Activated T-cell treated with anti-CD3 and anti-CD28 coated beads for 48 hours (primary cell): ENCODE measurements around the gene KIF12.
"Not testable (repeated sequence)": the region's sequence is repeated elsewhere in the genome, so short reads cannot be mapped to it uniquely, and the experiment has no call there.

Experiments
- DNase-seq: peaks from one replicate; pipeline ENCODE4 v3.0.0-alpha.2; 2020; ENCODE audit warnings: low read depth

The KIF12 gene

DNA sequence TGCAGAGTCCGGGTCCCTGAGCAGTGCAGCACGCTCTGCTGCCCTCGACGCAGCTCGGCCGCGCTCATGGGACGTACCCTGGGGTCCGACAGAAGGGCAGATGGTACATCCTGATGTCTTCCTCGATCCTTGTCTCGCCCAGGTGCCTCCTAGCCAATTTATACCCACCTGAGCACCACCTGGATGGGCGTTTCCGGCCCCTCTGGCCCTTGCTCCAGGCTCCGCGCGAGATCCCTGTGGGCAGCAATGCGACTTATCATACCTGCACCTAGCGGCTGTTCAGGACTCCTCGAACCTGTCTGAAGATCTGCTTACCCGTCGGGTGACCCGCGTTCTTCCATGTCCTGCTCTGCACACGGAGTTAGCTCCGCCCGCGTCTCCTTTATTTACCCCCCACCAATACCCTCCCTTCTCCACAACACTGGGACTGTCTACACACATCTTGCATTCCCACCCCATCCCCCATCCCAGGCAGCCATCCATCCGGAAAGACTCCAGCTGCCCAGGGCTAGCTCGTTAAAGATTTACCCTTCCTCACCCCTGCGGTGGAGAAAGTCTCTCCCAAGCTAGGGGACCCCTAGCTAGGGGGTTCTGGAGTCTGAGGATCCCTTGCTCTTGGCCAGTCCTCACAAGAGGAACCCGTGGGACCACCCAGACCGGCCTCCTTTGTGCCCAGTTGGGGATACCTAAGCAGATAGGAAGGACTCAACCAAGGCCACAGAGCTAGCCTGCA, at the start of gene KIF12:
Gene KIF12 (minus strand): TSS at position 357 of the 733 bp plus-strand sequence. CDS start 16 bp downstream, at position 341.
- no peak for DNase-seq

DNA sequence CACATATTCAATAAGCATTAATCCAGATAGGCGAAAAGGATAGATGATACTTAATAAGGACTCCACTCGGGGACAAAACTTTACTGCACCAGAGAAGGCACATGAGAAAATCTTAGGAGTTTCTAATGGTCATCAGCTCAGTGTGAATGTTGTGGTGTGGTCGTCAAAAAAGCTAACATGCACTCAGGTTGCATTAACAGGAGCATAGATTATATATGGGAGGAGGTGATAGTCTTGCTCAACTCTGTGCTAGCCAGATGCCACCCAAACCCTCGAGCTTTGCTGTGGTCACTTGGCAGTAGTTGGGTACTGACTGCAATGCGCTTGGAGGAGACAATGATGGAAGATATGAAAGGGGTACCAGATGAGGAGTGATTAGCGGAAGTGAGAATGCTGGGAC, 47.6 kb upstream of the KIF12 start:
- DNase-seq: no peak

DNA sequence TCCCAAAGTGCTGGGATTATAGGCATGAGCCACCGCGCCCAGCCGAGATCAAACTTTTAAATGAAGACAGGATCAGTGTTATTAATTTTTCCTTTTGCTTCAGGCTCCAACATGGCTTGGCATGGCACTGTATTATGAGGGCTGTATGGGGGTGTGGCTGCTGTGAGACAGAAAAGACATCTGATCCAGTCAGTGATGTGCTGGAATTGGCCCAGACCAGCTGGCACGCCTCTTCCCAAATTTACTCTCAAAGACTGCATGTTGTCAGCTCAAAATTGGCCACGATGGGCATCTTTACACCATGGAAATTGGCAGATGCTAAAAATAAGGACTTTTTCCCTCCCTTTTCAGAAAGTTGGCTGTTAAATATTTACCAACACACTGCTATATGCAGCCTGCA, 44.1 kb upstream of the KIF12 start:
- DNase-seq: no peak

DNA sequence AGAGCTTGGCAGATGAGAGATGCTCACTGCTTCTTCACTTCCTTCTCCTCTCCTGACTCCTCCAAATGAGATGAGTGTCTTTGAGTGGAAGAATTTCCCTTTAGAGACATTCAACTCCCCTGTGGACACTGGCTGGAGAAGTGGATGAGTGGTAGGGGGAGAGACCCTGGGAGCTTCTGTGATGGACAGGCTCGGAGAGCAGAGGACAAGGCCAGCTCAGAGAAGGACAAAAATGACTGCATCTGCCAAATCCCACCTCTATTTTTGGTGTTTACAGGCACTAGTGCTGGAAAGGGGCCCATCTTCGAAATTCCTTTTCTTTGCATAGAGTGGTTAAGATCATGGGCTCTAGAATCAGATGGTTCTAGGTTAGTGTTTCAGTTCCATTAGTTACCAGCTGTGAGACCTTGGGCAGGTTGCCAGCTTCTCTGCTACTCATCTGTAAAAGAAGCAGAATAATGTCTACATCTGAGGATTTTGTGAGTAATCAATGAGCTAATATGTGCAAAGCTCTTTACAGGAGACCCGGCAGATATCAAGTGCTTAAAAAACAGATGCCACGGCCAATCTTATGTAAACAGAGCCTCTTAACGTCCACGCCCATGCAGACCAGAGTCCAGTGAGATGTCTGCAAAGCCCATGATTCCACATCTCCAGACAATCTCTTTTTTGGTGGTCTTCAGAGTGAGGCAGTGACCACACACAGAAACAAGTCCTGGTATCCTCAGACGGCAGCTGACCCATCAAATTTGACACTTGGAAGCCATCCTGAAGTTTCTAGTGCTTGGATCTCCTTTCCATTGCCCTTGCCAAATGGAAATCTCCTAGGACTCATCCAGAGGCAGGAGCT, 42.7 kb upstream of the KIF12 start:
- no peak for DNase-seq

DNA sequence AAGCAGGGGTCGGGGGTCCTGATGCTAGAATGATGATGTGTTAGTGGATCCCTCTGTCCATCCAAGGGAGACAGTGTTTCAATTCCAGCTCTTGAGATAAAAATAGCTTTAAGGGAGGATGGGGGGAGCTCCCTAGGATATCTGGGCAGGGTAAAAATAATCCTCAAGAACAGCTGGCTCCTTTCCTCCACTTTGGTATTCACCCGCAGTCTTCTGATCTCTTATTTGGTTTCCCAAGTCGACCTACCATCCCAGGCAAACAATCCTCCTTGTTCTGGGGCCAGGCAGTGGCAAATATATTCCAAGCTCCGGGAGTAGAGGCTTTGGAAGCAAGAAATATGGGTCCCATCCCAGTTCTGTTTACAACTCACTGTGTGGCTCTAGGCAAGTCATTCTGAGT, 41.8 kb upstream of the KIF12 start:
- no peak for DNase-seq

DNA sequence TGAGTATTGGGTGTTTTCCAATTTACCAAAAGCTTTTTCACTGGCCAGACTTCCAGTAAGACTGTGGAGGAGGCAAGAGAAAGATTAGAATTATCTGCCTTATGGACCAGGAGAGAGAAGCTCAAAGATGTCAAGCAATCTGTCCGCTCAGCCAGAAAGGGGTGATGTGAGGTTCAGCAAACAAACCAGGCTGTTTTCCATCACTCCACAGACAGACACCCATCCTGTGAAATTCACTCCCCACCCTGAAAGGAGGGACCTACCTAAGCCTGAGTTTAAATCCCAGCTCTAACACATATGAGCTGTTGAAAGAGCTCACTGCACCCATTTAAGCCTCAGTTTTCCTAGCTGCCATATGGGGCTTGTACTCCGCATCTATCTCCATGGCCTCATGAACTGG, 41.3 kb upstream of the KIF12 start:
- DNase-seq: no peak

DNA sequence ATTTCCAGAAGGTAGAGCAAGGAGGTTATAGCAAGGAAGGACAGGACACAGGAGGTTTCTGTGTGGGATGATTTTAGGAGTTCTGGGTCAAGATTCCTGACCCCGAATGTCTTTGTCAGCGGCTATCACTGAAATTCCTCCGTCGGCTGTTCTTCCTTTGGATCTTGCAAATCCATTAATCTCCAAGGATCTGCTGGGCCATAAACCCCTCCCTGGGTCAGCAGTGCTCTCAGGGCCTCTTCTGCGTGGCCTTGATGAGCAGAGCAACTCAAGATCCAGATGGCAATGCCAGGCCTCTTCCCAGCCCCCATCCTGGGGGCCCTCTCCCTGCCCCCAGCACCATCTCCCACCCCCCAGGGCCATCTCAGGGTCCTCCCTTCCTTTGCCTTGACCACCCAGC, 40.0 kb upstream of the KIF12 start:
- DNase-seq: no peak

DNA sequence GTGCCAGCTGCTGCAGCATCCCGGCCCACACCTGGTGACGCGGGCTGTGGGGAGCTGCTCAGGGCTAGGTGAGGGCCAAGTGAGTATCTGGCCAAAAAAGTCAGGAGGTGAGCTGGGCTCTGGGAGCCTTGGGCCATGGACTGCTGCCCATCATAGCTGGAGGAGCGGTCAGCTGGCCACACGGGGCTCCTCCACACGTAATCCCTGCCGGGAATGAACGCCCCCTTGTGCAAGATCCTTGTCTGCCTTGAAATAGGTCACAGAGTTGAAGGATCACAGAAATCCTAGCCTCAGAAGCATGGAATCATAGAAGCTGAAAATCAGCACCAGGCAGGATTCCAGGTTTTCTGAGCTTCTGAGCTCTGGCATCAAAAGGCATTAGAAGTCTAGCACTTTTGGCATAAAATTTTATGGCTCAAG, 39.5 kb upstream of the KIF12 start:
- no peak for DNase-seq

DNA sequence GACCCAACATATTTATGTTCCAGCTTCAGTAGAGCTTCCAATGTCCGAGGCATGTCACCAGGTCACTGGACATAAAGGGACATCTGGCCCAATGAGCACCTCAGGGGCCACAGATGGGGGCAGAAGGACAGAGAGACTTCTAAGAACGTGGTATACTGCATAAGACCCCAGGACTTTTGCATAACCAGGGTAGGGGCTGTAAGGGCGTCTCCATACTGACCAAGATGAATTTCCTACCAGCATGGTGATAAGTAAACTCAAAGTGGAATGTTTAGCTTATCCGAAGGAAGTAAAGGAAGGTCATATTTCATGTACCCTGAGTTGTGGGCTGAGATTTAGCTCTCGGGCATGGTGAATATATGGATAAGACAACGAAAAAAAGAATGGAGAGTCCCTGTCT, 38.7 kb upstream of the KIF12 start:
- no peak for DNase-seq

DNA sequence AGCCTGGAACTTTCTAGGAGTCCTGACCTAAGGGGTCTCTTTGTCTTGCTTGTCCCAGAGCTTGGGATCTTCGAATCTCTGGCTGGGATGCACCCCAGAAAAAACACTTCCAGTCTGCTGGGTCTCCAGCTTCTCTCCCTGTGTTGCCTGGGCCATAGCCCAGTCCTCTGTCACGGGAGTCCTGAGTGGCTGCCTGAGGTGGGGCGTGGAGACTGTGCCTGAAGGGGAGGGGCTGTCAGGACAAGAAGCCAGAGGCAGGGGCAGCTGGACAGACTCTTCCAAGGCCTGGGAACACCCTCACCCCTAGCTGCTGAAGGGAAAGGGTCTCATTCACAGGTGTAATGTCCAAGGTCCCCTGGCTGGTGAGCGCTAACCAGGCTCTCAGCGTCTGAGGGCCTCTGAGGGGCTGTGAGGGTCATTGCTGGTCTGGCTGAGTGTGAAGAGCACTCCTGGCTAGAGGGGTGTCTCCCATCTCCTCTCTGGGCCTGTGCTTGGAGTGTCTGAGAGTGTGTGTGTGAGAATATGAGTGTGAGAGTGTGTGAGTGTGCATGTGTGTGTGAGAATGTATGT, 35.8 kb upstream of the KIF12 start:
- no peak for DNase-seq

DNA sequence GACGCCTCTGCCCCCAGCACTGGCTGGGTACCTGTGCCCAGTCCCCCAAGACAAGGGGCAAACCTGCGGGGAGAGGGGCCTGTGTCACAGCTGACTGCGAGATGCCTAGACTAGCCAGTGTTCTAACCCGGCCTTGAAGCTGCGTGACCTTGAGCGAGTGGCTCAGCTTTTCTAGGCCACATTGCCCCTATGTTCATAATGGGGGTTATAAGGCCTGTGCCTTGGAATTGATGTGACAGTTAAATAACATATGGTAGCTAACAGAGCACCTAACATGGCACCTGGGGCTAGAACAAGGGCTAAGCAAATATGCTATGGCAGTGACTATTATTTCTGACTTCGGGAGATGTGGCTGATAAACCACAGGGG, 33.4 kb upstream of the KIF12 start:
- no peak for DNase-seq

DNA sequence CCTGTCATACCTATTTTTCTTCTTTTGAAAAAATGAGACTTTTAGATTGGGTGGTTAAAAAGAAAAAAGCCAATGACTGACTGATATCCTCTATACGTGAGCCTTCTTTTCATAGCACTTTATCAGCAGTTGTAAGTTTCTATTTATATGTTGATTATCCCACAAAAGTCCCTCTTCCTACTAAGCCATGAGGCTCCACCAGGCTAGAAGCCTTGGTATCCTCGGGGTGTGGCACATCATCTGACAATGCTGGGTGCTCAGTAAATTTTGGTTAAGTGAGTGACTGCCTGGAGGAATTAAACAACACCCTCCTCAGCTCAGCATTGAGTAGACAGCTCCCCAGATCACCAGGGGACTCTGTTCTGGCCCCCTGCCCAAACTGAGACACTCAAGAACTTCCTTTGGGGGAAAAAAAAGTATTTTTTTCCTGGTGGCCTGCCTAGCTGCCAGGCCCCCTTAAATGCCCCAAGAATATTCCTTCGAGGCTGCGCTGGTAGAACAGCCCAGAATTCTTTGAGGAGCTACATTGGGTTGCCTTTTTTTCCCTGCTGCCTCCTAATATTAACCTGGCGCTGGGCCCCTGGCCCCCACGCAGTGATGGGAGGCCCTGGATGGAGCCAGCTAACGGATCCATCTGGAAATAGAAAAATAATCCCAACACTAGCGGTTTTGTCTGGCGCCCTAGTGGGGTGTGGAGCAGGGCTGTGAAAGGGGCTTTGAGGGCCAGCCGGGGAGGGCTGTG, 32.9 kb upstream of the KIF12 start:
- DNase-seq: no peak

DNA sequence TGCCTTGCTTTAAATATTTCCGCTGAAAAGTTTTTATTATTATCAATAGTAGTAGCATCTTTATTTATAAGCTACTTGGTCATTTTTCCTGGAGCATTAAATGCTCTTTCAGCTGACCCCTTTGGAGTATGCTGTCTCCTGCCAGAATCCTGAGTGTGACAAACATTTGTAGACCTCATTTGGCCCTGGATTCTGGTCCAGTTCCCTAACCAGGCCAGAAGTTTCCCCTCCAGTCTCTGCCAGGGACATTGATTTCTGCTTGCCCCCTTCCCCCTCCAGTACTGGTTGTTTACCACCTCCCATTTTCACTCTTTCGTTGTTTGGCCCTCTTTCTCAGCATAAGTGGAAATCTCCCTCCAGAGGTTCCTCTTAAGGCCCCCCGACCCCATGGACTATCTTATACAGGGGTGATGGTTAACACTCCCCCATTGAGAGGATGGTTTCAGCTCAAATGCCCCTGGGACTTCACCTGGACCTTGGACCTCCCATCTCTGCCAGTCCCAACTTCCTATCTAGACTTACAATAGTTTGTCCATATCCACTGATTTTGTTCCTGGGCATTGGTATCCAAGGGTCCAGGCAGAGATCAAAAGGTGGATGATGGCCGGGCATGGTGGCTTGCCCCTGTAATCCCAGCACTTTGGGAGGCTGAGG, 31.7 kb upstream of the KIF12 start:
- DNase-seq: no peak

DNA sequence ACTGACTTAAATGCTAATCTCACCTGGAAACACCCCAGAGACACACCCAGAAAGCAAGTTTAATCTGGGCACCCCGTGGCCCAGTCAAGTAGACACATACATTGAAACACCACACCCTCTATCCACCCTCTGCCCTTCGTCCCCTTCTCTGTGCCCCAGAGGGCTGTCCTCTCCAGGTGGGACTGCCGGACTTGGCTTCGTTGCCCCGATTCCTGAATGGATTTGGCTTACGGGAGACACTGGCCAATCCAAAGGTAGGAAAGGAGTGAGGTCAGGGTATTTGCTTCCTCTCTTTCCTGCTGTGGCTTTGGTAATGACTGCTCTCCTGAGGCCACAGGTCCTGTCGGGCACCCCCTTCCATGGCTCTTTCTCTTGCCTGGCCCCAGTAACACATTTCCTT, 31.0 kb upstream of the KIF12 start:
- DNase-seq: no peak

DNA sequence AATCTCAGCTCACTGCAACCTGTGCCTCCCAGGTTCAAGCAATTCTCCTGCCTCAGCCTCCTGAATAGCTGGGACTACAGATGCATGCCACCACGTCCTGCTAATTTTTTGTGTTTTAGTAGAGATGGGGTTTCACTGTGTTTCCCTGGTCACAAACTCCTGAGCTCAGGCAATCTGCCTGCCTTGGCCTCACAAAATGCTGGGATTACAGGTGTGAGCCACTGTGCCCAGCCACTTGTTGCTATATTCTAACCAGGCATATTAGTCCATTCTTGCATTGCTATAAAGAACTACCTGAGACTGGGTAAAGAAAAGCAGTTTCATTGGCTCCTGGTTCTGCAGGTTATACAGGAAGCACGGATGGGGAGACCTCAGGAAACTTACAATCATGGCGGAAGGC, 29.7 kb upstream of the KIF12 start:
- not testable (repeated sequence) for DNase-seq

DNA sequence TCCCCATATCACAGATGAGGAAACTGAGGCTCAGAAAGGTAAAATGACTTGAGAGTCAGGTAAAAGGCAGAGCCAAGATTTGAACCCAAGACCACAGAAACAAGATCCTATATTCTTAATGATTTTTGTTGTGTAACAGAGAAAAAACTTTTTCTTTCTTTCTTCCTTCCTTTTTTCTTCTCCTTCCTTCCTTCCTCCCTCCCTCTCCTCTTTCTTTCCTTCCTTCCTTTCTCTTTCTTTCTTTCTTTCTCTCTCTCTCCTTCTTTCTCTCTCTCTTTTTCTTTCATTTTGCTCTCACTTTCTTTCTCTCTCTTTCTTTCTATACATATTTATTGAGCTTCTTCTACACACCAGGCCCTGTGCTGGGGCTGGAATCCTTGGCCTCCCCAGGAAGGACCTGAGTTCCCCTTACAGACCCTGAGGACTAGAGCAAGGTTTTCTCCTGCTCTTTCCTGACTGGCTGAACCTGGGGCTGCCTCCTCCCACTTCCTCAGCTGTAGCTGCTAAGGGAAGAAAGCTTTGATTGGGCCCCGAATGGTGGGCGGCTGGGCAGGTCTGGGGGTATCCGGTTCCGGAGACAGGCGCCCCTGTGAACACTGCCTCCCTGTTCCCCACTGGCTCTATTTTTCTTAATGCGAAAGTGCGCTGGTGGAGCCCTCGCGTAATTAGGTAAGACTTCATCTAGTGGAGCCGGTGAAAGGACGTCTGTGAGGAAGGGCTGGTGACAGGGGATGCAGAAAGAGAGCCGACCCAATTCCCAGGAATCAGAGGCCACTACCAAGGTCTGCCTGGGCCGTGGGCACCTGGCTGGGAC, 27.4 kb upstream of the KIF12 start:
- DNase-seq: no peak

DNA sequence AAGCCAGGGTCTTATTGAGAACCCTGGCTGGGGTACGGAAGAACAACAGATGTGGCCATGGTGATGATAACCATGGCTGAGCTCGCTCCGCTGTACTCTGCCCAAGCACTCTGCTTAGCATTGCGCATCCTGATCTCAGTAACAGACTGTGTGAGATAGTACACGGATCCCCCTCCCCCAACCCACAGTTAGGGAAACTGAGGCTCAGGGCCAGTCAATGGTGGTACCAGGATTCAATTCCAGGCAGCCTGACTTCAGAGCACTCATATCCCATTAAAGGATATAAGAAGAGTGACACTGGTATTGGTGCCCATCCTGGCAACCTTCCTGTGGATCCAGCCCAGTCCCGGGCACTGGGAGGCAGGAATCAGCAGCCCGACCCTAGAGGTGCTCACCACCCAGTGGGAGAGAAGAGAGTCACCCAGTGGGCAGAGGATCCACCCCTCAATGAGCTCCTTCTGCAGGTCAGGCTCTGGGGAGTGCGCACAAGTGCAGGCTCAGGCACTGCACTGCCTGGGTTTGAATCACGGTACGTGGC, 26.5 kb upstream of the KIF12 start:
- DNase-seq: no peak

DNA sequence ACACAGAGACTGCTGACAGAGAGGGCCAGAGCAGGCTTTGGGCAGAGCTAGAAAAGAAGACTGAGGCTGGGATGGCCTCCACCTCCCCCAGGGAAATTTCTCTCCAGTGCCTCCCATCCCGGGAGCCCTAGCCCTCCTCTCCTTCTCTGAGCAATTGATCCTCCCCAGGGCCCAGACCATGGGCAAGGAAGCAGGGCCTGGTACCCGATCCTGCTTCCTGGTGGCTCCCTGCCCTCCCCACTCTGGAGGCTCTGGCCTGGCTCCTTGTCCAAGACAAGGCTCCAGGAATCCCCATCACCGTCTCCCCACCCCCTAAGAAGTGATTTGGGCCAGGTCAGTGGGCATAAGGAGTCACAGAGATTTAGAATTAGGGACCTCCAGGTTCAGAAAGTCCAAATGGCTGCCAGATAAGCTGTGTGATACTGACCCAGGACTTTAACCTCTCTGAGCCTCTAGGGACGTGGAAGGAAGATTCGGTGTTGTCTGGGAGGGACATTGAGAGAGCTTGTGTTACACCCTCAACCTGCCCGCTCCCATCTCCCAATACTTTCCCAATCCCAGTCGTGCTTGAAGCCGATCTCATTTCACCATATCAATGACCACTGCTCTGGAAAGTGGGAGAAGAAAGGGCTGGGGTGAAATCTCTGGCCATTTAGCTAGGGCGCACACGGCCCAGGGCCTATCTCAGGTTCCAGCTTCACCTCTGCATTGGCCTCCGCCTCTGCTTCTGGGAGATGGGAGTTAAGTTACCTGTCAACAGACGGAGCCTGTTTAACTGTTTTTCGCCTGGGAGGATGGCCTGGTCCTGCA, 25.8 kb upstream of the KIF12 start:
- no peak for DNase-seq

DNA sequence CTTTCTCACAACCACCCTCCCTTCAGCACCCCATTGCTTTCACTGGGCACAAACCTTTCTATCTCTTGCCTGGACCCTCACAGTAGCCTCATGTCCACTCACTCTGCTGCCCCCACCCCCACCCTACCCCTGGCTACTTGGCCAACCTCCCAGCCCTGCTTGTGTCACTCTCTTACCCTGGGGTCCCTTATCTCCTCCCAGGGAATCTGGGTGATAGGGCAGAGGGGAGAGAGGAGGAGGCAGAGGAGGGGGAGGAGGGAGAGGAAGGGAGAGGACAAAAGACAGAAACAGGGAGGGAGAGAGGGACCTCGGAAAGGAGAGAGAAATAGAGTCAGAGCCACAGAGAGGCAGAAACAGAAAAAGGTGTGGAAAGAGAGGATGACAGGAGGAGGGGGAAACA, 25.0 kb upstream of the KIF12 start:
- no peak for DNase-seq
